Testis (tissue), 2 donors: ENCODE results near the gene RHOF.
A peak's percentile ranks its signal among the peaks of the same experiment; 100 is the strongest.

Experiments used
- CTCF ChIP-seq, 3 experiments: fragments of 450-650 bp in 2 of 3; fragments of 200-600 bp in 1 of 3; sonication (generic) in 1 of 3; IDR thresholded peaks; one replicate each; pipeline ENCODE4 v1.5.1; 2016 to 2019; ENCODE audit warnings: antibody characterized with exemption in 3 of 3, mild to moderate bottlenecking in 2 of 3, moderate library complexity in 1 of 3
- POLR2A ChIP-seq: fragments of 450-650 bp; IDR thresholded peaks from one replicate; pipeline ENCODE4 v1.6.1; 2017; ENCODE audit warnings: antibody characterized with exemption, mild to moderate bottlenecking, moderate library complexity

GRCh38 chr12:121773011-121773777, 20.3 kb downstream of the RHOF start:
- TF ChIP-seq CTCF (IDR thresholded peaks at IDR 0.05) (peak; percentile 68 to 77 (median 75)), POLR2A (no peak)
